NCI-H2196 (cell line): ENCODE data around the gene BRMS1.

Source experiments
- DNase-seq: peaks from one replicate; lab custom pipeline; 2025; ENCODE audit not compliant: unreplicated experiment; lab: John Stamatoyannopoulos, UW

BRMS1 gene

GRCh38 chr11:66338276-66339161 is 6.4 kb downstream of the BRMS1 start:
- no peak for DNase-seq

DNA sequence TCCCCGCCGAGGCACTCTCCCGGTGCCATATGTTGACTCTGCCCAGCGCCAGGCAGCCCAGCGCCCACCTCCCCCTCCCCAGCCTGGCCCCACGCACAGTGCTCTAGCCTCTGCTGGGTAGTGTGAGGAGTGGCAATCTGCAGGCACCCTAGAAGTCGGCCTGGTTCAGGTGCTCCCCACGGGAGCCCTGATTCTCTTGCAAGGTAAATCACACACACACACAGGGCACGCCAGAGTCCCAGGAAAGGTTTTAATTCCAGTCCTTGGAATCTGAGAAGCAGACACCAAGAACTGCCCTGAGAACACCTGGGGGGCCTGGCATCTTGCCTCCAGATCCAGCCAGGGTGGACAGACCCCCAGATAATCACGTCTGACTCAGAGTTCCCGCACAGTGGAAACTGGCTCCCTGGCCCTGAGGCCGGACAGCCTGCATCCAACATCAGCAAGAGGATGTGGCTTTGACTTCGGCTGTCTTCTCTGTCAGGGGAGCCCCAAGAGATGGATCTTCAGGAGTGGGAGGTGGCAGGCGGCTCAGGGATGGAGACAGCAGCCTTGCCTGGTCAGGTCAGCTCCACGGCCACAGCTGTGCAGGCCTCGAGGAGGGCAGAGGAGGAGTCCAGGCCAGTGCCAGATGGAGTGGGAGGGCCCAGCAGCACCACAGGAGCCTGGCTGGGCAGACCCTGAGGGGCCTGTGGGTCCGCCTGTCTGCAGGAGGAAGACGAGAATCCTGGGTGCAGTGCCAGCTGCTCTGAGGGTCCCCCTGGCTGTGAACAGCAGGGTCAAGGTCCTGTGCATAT is 7.6 kb downstream of the BRMS1 start:
- DNase-seq = no peak

DNA sequence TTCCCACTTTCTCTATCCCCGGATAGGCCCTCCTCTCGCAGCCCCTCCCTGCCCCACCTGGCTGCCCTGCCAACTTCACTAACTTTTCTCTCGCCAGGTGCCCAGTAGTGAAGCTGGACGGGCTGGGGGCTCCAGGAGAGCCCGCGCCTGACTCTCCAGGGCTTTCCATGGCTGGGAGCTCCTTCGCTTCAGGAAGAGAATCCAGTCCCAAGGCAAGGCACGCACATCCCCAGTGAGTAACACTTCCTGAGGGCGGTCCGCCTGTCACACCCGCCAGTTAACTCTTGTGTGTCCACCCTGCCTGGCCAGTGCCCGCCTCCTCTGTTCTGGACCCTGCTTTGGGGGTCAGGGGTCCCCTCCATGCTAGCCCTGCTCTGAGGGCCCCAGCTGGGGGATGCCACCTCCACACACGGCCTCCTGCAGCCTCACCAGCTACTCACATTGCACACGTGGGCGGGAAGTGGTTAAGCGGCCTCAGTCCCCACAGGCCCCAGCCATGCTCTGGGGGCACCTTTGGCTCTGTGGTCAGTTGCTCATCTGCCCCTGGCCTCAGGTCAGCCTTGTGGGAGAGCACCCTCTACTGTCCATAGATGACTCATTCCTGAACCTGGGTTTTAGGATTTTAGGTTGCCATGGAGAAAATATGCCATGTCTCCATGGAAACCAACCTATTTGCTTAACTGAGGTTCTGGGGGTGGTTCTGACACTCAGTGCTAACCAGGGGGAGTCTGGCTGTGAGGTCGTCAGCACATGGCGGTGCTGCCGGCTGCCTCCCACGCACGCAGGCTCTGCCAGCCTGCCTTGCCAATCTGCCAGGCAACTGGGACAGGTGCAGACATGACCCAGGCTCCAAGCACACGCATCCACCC is 8.4 kb downstream of the BRMS1 start, which contains the start of gene RIN1:
Gene RIN1 (minus strand): TSS at position 201 of the 869 bp plus-strand sequence. CDS start 32 bp downstream, at position 169.
- peak; percentile 88 for DNase-seq

DNA sequence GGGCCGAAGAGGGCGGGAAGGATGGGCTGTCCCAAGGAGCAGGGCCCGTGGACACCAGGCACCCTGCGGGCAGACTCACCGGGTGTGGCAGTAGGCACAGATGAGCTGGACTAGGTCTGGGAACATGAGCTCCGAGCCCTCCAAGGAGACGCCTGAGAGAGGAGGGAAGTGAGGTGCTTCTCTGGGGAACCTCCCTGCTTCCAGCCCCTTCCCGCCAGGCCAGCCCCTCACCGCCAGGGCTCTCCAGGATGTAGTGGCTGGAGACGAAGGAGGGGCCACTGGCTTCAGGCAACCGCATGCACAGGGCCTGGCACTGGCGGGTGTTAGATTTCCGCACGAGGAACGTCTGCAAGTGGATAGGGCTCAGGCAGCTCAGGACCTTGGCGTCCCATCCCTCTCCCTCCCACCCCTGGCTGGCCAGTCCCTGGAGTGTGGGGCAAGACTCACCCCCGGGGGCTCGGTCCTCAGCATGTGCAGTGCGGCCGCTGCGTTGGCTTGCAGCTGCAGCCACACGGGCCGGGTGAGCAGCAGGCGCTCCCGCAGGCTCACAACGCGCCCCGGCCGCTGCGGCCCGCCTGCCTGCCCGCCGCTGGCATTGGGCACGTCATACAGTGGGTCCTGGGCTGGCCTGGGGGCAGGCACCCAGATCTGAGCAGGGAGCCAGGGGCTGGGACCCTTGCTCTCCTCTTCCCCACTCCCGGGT is 9.2 kb downstream of the BRMS1 start:
- DNase-seq = no peak

GRCh38 chr11:66334605-66335442 is 10.1 kb downstream of the BRMS1 start:
- DNase-seq = no peak

- no peak for DNase-seq
These were observed 10.9 kb downstream of the BRMS1 start for GRCh38 chr11:66333896-66334604.

DNA sequence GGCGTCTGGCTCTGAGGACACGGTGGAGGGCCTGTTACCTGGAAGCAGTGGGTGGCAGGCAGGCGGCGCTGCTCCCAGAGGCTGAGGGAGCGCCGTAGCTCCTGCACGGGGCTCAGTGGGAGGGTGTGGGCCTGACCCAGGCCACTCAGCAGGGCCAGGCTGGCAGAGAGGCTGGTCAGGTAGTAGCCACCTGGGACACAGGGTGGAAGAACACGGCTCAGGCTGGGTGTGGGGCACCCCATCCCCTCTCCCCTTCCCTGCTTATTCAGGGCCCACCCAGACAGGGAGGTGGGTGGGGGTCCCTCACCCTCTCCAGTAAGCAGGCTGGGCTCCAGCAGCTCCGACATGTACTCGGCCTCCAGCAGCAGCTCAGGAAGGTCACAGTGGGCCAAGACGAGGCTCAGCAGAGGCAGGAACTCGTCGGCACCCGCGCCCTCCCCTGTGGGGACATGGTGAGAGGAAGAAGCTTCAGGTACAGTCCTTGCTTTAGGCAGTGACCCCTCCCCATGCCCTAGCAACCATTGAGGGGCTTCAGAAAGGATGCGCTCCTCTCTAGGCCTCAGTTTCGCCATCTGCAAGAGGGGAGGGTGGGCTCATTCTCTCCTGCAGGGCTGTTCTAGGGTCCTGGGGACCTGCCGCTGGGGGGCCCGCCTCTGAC is 11.6 kb downstream of the BRMS1 start:
- no peak for DNase-seq

- no peak for DNase-seq
These were observed 12.3 kb downstream of the BRMS1 start for GRCh38 chr11:66332371-66333219.

DNA sequence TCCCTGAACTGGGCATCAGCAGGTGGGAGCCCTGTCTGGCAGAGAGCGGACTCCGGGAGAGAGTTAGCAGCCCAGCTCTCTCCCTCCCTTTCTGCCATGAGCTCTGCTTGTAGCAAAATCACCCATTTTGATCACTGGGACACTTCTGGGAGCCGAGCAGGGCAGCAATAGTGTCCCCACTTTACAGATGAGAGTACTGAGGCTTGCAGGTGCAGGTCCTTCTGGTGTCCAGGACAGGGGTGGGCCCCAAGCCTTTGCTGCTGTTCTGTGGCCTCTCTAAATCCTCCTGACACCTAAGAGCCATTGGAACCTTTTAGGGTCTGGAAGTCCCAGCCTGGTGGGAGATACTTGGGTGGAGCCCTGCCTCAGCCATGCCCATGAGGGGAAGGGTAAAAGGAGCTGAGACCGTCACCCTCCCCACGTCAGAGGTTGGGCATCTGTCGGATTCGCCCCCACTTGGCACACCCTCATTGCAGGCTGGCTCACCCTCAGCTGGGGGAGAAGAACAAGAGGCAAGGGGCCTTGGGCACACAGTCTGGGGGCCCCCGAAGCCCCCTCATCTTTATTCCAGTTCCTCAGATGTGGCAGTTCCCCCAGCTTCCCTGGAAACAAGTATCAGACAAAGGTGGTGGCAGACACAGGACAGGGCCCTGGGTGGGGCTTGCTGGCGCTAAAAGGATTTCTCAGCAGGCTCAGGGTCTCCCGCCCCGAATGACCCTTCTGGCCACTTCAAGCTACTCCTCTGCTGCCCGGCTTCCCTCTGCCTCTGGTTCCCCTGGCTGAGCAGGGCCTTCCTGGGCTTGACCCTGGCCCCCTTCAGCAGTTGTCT is 13.1 kb downstream of the BRMS1 start:
- no peak for DNase-seq

DNA sequence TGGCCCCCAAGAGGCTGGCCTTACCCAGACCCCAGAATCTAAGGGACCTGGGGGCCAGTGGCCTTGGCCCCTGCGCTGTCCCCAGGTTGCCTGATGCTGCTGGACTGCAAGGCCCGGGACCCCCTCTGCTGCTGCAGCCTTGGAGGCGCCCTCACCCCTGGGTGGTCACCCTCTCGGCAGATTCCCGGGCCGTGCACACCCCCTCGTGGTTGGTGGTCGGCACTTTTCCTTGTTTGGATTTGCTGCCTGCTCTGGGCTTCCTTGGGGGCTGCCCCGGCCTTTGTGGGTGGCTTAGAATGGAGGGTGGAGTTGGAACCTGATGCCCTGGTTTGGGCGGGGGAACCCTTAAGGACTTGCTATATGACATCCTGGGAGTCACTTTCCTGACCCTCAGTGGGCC is 14.0 kb downstream of the BRMS1 start:
- no peak for DNase-seq

- DNase-seq = no peak
These were observed 15.7 kb downstream of the BRMS1 start for GRCh38 chr11:66329165-66329673.

GRCh38 chr11:66328302-66329144 is 16.4 kb downstream of the BRMS1 start:
- DNase-seq = peak; percentile 69

GRCh38 chr11:66328031-66328301 is 16.9 kb downstream of the BRMS1 start:
- no peak for DNase-seq

- DNase-seq = no peak
These were observed 17.5 kb downstream of the BRMS1 start for GRCh38 chr11:66327171-66328030.
